GM12865 (cell line): ENCODE measurements around the gene OST4.

ENCODE experiments used
- DNase-seq: peaks from one replicate; pipeline ENCODE4 v3.0.0; 2010; ENCODE audit warnings: low read depth
- H3K4me3 ChIP-seq: 2 replicates; pipeline ENCODE4 v1.5.1; 2011; ENCODE audit warnings: mild to moderate bottlenecking, low read depth, low read length, control low read depth
- TF ChIP-seq, protein P1 (sequence below): IDR thresholded peaks from 2 replicates; pipeline ENCODE4 v1.5.1; 2011; ENCODE audit warnings: low read length, control low read depth, low read depth, inconsistent platforms; ENCODE audit not compliant: insufficient read depth; ENCODE audit errors: missing control alignments

The OST4 gene

DNA sequence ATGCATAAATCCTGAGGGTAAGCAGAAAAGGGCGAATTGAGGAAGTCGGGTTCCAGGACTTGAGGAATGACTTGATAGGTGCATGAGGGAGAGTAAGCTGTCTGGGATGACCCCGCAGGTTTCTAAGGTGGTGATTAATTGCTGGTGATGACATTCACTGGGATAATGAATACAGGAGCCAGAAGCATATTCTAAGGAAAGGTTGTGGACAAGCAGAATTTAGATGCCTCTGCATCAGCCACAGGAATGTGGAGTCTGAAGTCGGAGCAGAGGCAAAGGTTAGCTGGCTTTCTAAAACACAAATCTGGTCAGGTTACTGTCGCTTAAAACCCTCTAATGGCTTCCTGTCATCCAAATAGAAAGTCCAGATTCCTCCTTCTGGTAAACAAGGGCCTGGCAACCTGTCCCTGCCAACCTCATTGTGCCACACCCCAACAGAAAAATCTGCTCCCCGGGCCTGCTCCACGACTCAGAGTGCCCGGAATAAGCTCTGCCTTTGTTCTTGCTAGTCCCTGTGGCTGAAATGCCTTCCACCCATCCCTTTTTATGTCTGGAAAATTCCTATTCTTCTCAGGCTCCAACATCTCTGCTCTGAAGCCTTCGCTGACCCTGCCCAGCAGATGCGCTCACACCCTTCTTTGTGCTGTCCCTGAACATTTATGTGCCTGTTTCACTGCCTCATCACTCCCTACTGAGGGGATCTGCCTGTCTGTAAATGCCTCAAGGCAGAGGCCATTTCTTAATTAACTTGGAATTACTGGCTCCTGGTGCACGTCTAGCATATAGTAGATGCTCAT lies 50.0 kb downstream of the OST4 start:
- TF ChIP-seq, protein P1, sequence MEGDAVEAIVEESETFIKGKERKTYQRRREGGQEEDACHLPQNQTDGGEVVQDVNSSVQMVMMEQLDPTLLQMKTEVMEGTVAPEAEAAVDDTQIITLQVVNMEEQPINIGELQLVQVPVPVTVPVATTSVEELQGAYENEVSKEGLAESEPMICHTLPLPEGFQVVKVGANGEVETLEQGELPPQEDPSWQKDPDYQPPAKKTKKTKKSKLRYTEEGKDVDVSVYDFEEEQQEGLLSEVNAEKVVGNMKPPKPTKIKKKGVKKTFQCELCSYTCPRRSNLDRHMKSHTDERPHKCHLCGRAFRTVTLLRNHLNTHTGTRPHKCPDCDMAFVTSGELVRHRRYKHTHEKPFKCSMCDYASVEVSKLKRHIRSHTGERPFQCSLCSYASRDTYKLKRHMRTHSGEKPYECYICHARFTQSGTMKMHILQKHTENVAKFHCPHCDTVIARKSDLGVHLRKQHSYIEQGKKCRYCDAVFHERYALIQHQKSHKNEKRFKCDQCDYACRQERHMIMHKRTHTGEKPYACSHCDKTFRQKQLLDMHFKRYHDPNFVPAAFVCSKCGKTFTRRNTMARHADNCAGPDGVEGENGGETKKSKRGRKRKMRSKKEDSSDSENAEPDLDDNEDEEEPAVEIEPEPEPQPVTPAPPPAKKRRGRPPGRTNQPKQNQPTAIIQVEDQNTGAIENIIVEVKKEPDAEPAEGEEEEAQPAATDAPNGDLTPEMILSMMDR, result no peak
- H3K4me3 ChIP-seq, result no peak overlapping the region
- no peak for DNase-seq
